GM12865 (cell line): ENCODE results near the gene STXBP6.
A peak's percentile ranks its signal among the peaks of the same experiment; 100 is the strongest.
"Not testable (repeated sequence)": the region's sequence is repeated elsewhere in the genome, so short reads cannot be mapped to it uniquely, and the experiment has no call there.

Source experiments
- DNase-seq: peaks from one replicate; pipeline ENCODE4 v3.0.0; 2010; ENCODE audit warnings: low read depth
- H3K4me3 ChIP-seq: 2 replicates; pipeline ENCODE4 v1.5.1; 2011; ENCODE audit warnings: mild to moderate bottlenecking, low read depth, low read length, control low read depth
- CTCF ChIP-seq: IDR thresholded peaks from 2 replicates; pipeline ENCODE4 v1.5.1; 2011; ENCODE audit warnings: low read length, control low read depth, low read depth, inconsistent platforms; ENCODE audit not compliant: insufficient read depth; ENCODE audit errors: missing control alignments

The STXBP6 gene

GRCh38 chr14:24947131-24947530 lies 102.8 kb downstream of the STXBP6 start:
- H3K4me3 ChIP-seq, result no peak overlapping the region
- TF ChIP-seq CTCF, result no peak
- no peak for DNase-seq

DNA sequence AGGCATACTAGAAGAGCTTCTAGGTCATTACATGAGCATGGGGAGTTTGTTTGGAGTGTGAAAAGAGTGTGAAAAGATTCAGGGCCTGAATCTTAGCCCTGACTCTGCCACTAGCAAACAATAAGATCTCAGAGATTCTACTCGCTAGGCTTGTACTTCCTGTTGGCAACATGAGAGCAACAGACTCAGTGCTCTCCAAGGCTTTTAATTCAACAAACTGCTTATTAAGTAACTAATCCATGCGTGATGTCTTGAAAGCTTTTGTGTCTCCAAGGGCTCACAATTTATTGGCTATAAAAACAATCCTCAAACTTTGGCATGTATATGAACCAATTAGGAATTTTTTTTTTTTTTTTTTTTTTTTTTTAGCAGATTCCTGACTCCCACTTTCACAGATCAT lies 105.1 kb downstream of the STXBP6 start:
- no peak overlapping the region for H3K4me3 ChIP-seq
- no peak for TF ChIP-seq CTCF
- no peak for DNase-seq

GRCh38 chr14:24943024-24943423 lies 106.9 kb downstream of the STXBP6 start:
- H3K4me3 ChIP-seq, result no peak overlapping the region
- DNase-seq, result peak; percentile 13
- no peak for TF ChIP-seq CTCF

GRCh38 chr14:24941719-24942118 lies 108.2 kb downstream of the STXBP6 start:
- DNase-seq, result peak; percentile 58
- no peak for TF ChIP-seq CTCF

DNA sequence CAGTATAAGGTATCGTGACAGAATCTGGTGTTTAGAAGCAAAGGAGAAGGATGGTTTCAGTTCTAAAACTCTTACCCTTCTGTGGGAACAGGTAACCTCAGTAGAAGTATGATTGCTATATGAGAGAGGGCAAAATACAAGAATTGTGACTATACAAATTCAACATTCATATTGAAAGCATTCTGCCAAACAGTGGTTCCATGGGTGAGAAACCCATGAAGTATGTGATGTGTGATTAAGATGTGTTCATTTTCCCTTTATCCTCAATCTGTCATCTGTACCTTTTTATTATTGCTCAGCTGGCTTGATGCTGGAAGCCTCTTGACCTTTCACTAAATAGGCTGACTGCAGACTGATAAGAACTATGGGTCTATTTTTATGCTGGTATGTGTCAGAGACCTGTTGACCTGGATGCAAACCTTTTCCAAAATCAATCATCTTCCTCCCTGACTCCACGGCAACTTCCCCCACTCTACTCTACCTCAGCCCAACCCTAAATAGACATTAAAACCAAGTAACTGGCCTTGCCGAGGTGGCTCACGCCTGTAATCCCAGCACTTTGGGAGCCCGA lies 109.6 kb downstream of the STXBP6 start:
- no peak for DNase-seq
- no peak for TF ChIP-seq CTCF
- H3K4me3 ChIP-seq, result no peak overlapping the region

More at GRCh38 chr14:24941719-24942118, 108.2 kb downstream of the STXBP6 start:
- no peak overlapping the region for H3K4me3 ChIP-seq

GRCh38 chr14:24938593-24938992 lies 111.4 kb downstream of the STXBP6 start:
- TF ChIP-seq CTCF, result no peak
- no peak for DNase-seq
- no peak overlapping the region for H3K4me3 ChIP-seq

GRCh38 chr14:24937300-24937699 lies 112.6 kb downstream of the STXBP6 start:
- H3K4me3 ChIP-seq, result no peak overlapping the region
- no peak for DNase-seq
- no peak for TF ChIP-seq CTCF

GRCh38 chr14:24936773-24937172 lies 113.2 kb downstream of the STXBP6 start:
- not testable (repeated sequence) for H3K4me3 ChIP-seq, DNase-seq
